Islet precursor cell (in vitro differentiated cells): ENCODE data around the gene PTPMT1.

ENCODE experiments used
- DNase-seq: peaks from one replicate; pipeline ENCODE4 v3.0.0-alpha.2; 2018

Gene PTPMT1

DNA sequence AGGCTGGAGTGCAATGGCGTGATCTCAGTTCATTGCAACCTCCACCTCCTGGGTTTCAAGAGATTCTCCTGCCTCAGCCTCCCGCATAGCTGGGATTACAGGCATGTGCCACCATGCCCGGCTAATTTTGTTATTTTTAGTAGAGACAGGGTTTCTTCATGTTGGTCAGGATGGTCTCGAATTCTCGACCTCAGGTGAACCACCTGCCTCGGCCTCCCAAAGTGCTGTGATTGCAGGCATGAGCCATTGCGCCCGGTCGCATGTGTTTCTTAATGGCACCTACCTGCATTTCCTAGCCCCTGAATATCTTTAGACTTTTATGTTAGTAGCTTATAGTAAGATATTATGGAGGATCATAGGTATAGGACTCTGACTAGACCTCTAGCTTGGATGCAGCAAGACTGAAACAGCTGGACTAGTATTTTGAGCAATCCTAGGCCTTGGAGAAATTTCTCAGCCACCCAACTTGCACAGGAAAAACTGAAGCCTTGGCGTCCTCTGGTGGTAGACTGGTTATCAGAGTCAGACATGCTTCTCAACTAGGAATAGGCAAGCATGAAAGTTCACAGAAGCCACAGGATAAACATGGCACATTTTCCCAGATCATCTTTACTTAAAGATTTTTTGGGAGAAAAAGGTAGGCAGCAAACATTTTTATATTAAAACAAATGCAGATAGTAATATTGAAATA lies 51.5 kb downstream of the PTPMT1 start:
- peak; percentile 73 for DNase-seq

DNA sequence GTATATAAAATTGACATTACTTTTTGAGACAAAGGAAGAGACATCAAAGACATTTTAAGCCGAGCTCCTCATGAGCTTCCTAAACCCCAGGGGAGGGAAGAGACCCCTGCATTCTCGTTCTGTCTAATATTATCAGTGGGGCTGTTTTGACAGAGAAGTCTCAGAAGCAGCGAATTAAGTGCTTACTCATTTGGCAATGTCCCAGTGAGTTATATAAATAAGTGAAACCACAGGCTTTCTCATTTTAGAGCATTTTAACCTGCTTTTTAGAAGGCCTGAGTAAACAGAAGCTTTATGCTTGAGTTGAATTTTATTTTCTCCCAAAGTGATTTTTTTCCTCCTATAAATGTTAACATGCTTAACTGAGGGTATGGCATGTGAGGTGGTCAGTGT lies 52.0 kb downstream of the PTPMT1 start:
- no peak for DNase-seq

DNA sequence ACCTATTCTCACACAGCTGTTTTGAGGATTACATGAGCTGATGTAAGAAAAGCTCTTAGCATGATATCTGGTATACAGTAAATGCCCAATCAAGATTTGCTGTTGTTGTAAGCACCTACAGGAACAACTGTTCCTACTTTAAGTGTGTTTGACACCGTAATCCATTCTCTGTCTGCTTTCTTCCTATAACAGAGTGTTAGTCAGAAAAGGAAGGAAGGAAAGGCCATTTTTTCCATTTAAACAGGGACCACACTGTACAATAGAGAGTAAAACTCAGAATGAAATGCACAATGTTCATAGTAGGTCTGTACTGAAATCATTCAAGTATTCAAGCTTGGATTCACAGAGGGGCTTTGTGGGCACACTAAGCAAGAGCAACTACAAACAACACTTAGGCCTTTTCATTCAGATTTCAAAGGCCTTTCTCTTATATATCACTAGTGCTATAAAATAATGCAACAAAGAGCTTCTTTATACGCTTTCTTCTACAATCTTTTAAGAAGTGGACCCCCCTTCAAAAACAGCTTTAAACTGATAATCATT lies 55.5 kb downstream of the PTPMT1 start:
- DNase-seq, result no peak
